ENCODE results near the gene CACNA1E.

The CACNA1E gene

DNA sequence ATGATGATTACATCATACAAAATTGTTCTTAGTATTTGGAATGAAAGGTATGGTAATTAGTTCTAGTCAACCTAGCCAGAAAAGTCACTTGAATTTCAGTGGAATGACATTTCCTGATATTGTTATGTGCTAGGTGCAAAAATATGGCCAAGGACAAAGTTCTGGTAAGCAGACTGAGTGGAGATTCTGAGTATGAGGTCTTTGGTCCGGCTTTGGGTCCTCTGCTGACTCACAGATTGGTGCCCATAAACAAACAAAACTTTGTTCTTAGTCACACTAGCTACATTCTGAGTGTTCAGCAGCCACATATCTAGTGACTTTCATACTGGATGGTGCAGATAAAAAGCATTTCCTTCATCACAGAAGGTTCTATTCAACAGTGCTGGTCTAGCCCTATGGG is 372.1 kb downstream of the CACNA1E start:
- no peaks in the 10 kb centered on the region for H4K20me1 ChIP-seq (ENCODE audit: insufficient read depth, low read length, poor library complexity, severe bottlenecking)
- H3K36me3 ChIP-seq (ENCODE audit: insufficient read depth, low read length): no peaks in the 10 kb centered on the region
- H3F3A ChIP-seq (ENCODE audit: low read depth): no peaks in the 10 kb centered on the region
- H3K4me1 ChIP-seq (ENCODE audit: insufficient read depth, low read length, poor library complexity, severe bottlenecking): no peaks in the 10 kb centered on the region
- H3K79me2 ChIP-seq (ENCODE audit: insufficient read depth, low read length): no peaks in the 10 kb centered on the region
- no peak overlapping the region for H3K4me2 ChIP-seq (ENCODE audit: low read depth, low read length, poor library complexity, severe bottlenecking)
- H2AFZ ChIP-seq (ENCODE audit: low read length): no peak overlapping the region
- H3K9me2 ChIP-seq (replicated peaks; ENCODE audit: low read depth, low read length): no peaks in the 10 kb centered on the region
- no peaks in the 10 kb centered on the region for H3K9me3 ChIP-seq (ENCODE audit: insufficient read depth, low read depth, low read length)
- H3K9ac ChIP-seq (ENCODE audit: low read depth, low read length, poor library complexity, severe bottlenecking): no peak overlapping the region
- no peaks in the 10 kb centered on the region for H3K27me3 ChIP-seq (ENCODE audit: insufficient read depth, low read length, poor library complexity, severe bottlenecking)
- TF ChIP-seq, protein P1, sequence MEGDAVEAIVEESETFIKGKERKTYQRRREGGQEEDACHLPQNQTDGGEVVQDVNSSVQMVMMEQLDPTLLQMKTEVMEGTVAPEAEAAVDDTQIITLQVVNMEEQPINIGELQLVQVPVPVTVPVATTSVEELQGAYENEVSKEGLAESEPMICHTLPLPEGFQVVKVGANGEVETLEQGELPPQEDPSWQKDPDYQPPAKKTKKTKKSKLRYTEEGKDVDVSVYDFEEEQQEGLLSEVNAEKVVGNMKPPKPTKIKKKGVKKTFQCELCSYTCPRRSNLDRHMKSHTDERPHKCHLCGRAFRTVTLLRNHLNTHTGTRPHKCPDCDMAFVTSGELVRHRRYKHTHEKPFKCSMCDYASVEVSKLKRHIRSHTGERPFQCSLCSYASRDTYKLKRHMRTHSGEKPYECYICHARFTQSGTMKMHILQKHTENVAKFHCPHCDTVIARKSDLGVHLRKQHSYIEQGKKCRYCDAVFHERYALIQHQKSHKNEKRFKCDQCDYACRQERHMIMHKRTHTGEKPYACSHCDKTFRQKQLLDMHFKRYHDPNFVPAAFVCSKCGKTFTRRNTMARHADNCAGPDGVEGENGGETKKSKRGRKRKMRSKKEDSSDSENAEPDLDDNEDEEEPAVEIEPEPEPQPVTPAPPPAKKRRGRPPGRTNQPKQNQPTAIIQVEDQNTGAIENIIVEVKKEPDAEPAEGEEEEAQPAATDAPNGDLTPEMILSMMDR (conservative IDR thresholded peaks at IDR 0.05; ENCODE audit: low read length): no peak
- no peak for TF ChIP-seq EZH2phosphoT487 (IDR thresholded peaks at IDR 0.05; ENCODE audit: borderline replicate concordance)
- H3K4me3 ChIP-seq (ENCODE audit: low read length, poor library complexity, severe bottlenecking): no peak overlapping the region

Data from Loucy (cell line).